GM04504 (cell line): Measurements from ENCODE around the gene RTN4RL1.
A peak's percentile ranks its signal among the peaks of the same experiment; 100 is the strongest.

Experiments used
- DNase-seq: peaks from one replicate; pipeline ENCODE4 v3.0.0-alpha.2; 2012; ENCODE audit warnings: low read depth

RTN4RL1 gene

DNA sequence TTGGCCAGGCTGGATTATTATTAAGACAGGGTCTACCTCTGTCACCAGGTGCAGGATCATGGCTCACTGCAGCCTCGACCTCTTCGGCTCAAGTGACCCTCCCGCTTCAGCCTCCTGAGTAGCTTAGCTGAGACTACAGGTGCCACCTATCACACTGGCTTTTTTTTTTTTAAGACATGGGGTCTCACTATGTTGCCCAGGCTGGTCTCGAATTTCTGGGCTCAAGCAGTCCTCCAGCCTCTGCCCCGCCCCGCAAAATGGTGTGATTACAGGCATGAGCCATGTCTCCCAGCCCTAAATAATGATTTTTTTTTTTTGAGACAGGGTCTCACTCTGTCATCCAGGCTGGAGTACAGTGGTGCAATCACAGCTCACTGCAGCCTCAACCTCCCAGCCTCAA is 22.5 kb upstream of the RTN4RL1 start:
- DNase-seq: no peak

DNA sequence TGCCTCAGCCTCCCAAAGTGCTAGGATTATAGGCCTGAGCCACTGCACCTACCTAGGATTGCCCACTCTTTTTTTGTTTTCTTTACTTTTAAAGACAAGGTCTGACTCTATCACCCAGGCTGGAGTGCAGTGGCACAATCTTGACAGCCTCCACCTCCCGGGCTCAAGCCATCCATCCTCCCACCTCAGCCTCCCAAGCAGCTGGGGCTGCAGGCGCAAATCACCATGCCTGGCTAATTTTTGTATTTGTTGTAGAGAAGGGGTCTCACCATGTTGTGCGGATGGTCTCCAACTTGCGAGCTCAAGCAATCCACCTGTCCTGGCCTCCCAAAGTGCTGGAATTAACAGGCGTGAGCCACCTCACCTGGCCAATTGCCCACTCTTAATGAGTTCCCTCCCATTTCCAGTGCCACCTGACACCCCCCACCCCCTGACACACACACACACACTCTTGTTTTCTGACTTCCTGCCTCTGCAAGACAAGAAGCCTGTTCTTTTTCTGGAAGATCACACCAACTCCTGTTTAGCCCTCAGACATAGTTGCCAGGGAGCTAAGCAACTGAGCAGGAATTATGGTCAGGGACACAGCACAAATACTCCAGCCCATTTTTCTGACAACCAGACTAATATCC is 19.2 kb upstream of the RTN4RL1 start:
- no peak for DNase-seq

DNA sequence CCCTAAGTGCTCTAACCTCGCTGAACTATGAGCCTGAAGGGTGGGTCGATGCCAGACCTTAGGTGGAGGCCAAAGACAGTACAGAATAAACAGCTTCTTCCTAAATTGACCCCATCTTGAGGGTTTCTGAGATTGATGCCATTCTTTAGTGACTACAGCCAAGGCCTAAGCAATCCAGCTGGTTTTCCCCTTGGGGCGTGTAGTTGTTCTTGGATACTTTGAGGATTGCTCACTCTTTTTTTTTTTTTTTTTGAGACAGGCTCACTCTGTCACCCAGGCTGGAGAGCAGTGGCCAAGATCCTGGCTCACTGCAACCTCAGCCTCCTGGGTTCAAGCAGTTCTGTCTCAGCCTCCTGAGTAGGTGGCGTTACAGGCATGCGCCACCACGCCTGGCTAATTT is 18.7 kb upstream of the RTN4RL1 start:
- DNase-seq: no peak

DNA sequence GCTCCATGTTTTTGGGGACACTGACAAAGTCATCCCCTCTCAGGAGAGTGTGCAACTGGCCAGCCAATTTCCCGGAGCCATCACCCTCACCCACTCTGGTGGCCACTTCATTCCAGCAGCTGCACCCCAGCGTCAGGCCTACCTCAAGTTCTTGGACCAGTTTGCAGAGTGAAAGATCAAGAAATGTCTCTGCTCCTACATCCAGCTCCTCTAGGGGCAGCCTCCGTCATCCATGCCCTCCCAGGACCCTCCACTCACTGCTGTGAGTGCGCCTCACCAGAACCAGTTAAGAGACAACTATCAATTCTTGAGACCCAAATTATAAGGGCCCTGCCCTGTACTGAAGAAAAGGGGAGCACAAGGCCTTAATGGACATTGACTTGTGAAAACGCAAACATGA is 17.8 kb upstream of the RTN4RL1 start:
- DNase-seq: no peak

DNA sequence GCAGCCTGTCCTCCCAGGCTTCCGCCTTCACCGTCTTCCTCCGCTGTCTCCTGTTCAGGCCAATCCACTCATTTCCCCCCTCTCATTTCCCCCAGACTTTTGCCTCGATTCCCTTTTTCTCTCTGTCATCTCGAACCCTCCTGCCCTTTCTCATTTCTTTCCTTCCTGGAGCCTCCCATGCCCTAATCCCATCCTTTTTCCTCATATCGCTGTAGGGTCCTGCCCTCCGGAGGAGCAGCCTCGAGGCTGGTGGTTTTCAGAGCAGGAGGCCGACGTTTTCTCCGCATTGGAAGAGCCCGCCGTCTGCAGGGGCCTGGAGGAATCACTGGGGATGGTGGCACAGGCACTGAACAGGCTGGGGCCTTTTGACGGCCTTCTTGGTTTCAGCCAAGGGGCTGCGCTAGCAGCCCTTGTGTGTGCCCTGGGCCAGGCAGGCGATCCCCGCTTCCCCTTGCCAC is 17.3 kb upstream of the RTN4RL1 start:
- no peak for DNase-seq

DNA sequence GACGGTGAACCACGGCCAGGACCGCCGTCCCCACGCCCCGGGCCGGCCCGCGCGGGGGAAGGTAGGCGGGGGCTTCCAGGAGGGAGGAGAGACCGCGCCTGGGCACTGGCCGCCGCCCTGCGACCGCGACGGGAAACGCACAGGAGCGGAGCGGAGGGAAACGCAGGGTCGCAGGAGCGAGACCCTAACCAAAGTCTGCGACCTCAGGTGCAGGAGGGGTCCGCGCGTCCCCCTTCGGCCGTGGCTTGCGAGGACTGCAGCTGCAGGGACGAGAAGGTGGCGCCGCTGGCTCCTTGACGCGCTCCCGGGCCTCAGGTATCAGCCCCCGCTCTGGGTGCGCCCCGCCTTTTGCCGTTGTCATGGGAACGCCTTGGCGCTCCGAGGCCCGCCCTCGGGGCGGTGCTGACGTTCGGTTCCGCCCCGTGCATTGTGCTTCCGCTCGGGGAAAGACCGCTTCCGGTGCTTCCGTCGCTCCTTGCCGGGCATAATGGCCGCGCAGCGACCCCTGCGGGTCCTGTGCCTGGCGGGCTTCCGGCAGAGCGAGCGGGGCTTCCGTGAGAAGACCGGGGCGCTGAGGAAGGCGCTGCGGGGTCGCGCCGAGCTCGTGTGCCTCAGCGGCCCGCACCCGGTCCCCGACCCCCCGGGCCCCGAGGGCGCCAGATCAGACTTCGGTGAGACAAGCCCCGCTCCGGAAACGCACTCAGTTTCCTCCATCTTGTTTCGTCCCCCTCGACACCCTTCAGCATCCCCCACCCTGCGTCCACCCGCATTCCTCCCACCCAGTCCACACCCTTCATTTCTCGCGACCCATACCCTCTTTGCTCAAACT is 16.6 kb upstream of the RTN4RL1 start, which contains the start of gene OVCA2:
TSS of gene OVCA2 (plus strand) at position 462 of the 829 bp plus-strand sequence. CDS start at position 488, 26 bp downstream.
- peak; percentile 95 for DNase-seq

DNA sequence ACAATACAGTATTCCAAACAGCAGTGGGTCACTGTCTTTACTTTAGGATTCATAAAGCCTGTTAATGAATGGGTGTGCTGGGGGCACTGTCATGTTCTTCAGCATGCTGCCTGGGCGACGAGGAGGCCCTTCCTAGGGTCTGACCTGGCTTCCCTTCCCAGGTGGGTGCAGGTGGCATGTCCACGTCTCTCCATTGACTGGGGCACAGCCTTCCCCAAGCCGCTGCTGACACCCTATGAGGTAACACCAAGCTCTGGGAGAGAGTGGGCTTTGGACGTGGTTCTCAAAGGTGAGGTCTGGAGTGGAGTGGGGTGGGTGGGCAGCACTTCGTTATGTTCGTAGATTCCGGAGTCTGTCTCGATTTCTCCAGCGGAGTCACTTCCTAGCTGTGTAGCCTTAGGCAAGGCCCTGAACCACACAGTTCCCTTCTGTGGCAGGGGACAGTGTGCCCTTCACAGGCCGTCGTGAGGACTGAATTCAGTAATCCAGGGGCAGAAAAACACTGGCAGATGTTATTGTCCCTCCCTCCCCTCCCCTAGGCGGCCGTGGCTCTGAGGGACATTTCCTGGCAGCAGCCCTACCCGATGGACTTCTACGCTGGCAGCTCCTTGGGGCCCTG is 15.9 kb upstream of the RTN4RL1 start:
- DNase-seq: no peak

DNA sequence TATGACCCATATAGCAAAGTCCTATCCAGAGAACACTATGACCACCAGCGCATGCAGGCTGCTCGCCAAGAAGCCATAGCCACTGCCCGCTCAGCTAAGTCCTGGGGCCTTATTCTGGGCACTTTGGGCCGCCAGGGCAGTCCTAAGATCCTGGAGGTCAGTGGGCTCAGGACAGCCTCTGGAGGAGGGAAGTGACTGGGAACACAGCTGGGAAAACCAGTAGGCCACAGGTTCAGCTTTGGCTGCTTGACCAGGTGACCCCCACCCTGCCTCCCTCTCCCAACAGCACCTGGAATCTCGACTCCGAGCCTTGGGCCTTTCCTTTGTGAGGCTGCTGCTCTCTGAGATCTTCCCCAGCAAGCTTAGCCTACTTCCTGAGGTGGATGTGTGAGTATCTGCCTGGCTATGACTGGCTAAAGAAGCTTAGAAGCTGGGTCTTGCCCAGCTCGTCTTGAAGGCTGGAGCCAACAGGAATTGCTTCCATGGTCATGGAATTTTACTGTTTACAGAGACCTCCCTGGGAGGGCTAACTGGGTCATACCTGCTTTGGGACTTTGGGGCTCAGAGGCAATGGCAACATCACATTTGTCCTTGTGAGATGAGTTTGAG is 15.2 kb upstream of the RTN4RL1 start:
- no peak for DNase-seq

DNA sequence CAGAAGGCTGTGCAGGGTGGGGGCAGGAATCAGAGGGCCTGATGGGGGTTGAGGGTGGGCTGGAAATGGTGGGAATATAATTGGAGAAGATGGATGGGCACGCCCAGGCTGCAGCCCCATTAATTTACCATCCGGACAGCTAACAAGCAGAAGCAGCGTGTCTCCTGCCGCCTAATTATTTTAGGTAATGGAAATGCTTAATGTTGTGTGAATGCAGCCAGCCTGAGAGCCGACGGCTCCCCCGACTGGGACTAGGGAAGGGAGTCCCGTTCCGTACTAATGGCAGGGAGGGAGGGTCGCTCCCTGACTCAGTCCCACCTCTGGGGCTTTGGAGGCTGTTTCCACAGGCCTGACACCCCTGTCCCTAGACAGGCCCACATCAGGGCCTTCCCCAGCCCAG is 12.0 kb upstream of the RTN4RL1 start:
- no peak for DNase-seq

DNA sequence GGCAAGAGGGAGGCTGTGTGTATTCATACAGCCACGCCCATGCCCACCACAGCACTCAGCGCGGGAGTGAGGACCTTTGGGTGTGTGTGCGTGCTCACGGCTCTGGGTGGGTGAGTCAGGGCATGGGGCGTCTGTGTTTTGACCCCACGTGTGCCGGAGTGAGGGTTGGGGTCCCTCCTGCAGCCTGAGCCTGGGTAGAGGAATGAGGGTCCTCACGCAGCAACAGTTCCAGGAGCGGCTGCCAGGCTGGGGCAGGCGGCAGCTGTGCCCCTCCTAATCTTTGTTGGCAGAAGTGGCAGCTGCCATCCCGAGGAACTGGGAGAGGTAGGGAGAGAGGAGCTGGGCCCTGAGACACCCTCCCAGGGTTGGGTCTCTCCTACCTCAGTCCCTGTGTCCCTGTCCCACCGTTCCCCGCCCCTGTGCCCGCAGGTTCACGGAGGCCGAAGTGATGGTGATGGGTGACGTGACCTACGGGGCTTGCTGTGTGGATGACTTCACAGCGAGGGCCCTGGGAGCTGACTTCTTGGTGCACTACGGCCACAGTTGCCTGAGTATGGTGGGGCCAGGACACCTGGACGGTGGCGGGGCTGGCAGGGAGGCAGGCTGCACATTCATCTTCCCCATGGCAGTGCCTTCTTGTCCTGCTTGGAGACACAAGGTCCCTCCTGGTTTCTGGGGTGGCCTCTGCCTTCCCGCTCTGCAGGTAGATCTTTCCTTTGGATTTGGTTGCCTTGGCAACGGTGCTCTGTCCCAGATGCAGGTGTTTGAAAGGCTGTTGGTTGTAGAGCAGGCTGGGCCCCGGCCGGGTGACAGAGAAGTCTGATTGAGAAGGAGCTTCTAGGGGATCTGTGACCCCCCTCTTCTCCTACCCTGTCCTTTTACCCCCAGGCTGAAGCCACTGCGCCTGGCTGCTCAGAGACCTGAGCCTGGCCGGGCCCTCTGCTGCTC is 10.7 kb upstream of the RTN4RL1 start:
- DNase-seq: no peak

DNA sequence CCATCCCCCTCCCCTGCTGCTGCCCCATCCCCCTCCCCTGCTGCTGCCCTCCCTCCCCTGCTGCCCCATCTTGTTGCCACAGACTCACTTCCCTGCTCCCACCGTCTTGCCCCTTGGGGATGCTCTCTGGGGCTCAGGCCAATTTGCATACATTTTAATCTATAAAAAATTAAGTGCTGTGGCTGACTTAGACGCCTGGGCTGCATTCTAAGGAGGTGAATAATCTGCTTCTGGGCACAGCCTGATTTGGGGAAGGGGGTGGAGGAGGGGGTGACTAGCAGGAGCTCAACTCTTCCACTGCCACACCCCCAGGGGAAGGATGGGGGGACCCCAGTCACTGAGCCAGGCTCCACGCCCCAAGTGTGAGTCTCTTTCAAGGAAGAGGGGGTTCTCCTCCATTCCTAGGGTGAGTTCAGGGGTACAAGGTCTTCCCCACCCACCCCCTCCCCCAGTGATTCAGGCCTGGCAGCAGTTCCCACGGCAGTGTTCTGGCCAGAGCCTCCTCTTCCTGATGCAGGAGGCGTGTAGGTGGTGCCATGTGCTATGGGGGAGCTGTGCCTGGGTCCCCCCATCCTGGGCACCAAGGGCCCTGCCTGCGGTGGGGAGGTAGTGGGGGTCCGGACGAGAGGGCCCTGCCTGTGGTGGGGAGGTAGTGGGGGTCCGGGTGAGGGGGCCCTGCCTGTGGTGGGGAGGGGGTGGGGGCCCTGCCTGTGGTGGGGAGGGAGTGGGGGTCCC is 9.8 kb upstream of the RTN4RL1 start:
- DNase-seq: peak; percentile 84

DNA sequence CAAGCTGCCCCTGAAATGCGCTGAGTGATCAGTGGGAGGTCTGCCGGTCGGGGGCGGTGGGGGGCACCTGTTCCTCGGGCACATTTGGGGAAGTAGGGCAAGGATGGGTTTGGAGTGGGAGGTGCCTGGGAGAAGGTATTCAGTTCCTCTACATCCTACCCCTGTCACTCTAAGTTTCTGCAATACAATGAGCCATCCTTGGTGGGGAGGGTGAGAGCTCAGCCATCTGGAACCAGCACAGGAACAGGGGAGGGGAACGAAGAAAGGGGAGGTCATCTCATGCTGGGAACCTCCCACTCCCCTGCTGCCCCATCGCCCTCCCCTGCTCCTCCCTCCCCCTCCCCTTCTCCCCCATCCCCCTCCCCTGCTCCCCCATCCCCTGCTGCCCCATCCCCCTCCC is 9.0 kb upstream of the RTN4RL1 start:
- DNase-seq: peak; percentile 64

DNA sequence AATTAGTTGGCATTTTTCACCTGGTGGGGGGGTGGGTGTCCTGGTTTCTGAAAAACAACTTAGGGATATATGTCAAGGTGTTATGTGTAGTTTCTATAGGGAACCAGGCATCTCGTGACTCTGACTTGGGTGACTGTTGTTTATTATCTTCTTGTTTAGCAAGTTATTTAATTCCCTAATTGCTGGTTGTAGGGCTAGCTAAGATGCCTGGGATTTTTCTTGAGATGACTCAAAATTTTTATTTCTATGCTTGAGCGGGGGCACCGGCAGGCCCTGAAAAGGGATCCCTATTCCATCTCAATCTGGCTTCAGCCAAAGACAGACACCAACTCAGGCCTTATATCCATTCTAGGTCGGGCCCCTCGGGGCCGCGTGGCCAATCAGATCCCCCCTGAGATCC is 8.0 kb upstream of the RTN4RL1 start:
- no peak for DNase-seq

DNA sequence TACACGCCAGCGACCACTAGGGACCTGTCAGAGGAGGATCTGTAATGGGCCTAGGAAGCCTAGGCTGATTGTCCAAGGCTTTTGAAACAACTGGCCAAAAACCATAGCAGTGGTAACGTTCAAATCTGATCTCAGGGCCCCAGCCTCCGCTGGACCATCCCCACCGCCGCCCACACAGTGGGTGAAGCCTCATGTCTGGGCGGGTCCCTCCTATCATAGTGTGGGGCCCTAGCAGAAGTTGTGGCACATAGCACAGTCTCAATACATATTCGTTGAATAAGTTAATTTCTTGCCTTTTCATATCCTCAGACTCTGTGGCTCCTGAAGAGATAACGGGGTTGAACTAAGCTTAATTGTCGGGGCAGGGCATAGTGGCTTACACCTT is 5.6 kb upstream of the RTN4RL1 start:
- DNase-seq: peak; percentile 81

DNA sequence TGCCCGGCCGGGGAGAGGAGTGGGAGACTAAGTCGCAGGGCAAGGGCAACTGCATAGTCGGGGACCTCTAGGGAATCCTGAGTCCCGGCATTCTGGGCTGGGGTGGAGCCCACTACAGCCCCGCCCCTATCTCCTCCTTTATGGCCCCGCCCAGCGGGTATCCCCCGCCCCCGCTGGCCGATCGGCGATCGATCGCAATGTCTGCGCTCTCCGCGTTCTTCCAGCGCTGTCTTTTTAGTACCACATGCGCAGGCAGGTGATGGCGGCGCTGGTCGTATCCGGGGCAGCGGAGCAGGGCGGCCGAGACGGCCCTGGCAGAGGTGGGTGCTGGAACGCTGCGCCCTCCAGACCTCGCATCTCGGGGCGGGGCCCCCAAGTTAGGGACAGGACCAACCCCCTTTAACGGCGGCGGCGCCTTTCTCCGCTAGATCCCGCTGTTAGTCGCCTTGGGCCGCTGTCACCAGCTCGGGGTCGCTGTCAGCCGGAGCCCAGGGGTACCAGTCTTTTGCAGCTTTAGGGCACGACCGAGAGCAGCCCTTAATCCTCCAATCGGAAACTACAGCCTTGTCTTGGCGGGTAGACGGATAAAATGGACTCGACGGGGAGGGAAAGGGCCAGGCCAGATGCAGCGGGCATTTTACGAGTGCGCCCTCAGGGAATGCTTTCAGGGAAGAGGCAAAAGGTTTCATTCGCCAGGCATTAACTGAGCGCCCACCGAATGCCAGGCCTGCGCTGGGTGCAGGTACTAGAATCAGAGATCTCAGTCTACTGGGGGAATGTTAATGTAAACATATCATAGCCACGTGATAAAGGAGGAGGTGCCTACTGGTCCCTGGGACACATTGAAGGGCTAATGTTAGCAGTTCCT is 5.0 kb upstream of the RTN4RL1 start, which contains the start of gene DPH1:
TSS of gene DPH1 (plus strand) at position 243 of the 868 bp plus-strand sequence. CDS start at position 260, 17 bp downstream.
- DNase-seq: peak; percentile 84

DNA sequence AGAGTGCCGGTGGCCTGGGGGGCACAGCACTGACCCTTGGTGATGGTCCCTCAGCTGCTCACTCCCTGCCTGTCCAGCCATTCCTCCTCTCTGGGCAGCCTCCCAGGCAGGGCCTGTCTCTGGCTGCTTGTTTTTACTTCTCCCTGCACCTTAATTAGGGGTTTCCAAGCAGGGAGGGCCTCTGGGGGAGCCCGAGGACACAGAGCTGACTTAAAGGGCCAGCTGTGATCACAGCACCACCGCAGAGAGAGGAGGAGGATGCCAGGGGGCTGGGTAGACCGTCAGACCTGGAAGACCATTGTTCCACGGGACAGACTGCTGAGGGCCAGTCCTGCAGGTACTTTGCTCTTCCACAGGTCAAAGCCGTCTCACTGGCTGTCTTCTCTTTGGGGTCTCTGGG is 3.6 kb upstream of the RTN4RL1 start:
- DNase-seq: no peak

DNA sequence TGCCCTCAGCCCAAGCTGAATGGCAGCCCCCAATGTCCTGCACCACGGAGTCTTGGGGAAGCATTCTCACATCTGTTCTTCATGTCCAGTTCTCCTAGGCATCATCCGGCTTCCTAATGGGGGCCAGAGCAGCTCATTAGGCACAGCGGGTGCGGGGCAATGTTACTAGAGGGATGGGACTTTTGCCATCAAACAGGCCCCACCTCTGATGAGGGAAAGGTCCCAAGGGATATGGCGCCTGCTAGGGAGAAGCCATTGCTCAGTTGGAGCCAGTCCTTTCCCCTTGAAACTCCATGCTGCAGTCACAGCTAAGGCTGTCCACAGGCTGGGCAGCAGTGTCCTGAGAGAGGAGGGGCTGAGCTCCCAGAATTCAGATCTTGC is 3.1 kb upstream of the RTN4RL1 start:
- no peak for DNase-seq

DNA sequence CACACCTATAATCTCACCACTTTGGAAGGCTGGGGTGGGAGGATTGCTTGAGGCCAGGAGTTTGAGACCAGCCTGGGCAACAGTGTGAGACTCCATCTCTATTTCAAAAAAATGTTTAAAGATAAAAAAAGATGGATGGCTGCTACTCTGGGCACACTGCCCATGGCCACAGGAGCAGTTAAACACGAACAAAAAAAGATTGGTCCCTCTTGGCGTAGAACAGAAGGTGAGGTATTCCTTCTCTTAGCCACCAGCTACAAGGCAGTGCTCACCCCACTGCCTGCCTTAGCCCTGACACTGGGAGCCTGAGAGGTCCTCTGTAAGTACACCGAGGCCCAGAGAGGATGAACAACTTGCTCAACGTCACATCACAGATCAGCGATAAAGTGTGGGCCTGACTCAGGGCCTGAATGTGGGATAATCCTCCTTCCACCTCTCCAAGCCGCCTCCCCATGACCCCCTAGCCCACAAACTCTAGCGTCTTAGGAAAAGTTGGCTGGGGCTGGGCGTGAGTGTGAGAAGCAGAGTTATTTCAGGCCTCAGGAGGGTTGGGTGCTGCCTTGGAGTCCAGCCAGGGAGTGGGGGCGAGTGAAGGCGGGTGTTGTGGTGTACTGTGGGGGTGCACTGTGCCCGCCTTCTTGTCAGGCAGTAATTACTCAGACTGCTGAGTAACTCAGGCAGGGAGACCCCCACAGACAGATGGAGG is 2.5 kb upstream of the RTN4RL1 start:
- no peak for DNase-seq
